CD14-positive monocyte (primary cell): ENCODE data around the gene PDLIM4. TPM values are rescaled to one million over a fixed set of nuclear protein-coding genes. Genes with fewer than 3 reads are reported as not detected.

Experiments used
- DNase-seq, 3 donors: peaks; one replicate each; pipeline ENCODE4 v3.0.0-alpha.2; 2011 to 2022
- H2AFZ ChIP-seq: 2 replicates; pipeline ENCODE4 v1.6.0; 2012; ENCODE audit warnings: mild to moderate bottlenecking, low read depth, low read length, inconsistent platforms; ENCODE audit not compliant: insufficient read depth, poor library complexity, severe bottlenecking
- H3K27ac ChIP-seq, 2 donors: 1 replicate in 1 of 2; 2 replicates in 1 of 2; pipeline ENCODE4 v1.5.1; 2012 to 2013; ENCODE audit warnings: low read length in 2 of 2, control low read depth in 1 of 2, inconsistent platforms in 1 of 2, low read depth in 1 of 2, mild to moderate bottlenecking in 1 of 2
- H3K27me3 ChIP-seq, 2 donors: one replicate each; pipeline versions ENCODE4 v1.6.0 to v1.6.1; 2011 to 2013; ENCODE audit warnings: low read length in 2 of 2; ENCODE audit not compliant: control insufficient read depth in 2 of 2, insufficient read depth in 2 of 2
- H3K36me3 ChIP-seq, 2 donors: replicated peaks in 1 of 2; 1 replicate in 1 of 2; 2 replicates in 1 of 2; pipeline versions ENCODE4 v1.5.1 to v1.6.1; 2012 to 2013; ENCODE audit warnings: low read length in 2 of 2, control low read depth in 1 of 2, inconsistent platforms in 1 of 2, mild to moderate bottlenecking in 1 of 2; ENCODE audit not compliant: insufficient read depth in 2 of 2, control insufficient read depth in 1 of 2
- H3K4me1 ChIP-seq, 2 donors: 1 replicate in 1 of 2; 2 replicates in 1 of 2; pipeline versions ENCODE4 v1.5.1 to v1.6.1; 2012 to 2013; ENCODE audit warnings: low read length in 2 of 2, control low read depth in 1 of 2, inconsistent platforms in 1 of 2, mild to moderate bottlenecking in 1 of 2, moderate library complexity in 1 of 2; ENCODE audit not compliant: insufficient read depth in 2 of 2, control insufficient read depth in 1 of 2
- H3K4me2 ChIP-seq: replicated peaks from 2 replicates; pipeline ENCODE3; 2012; ENCODE audit warnings: low read length, moderate library complexity, mild to moderate bottlenecking; ENCODE audit not compliant: poor library complexity, severe bottlenecking; ENCODE audit errors: extremely low read depth
- H3K4me3 ChIP-seq, 3 experiments: fragments of 200-600 bp in 1 of 3; sonication (generic) in 1 of 3; replicated peaks in 1 of 3; 1 replicate in 2 of 3; 2 replicates in 1 of 3; pipeline ENCODE4 v1.5.1; 2011 to 2013; ENCODE audit warnings: low read length in 3 of 3, mild to moderate bottlenecking in 3 of 3, control low read depth in 2 of 3, low read depth in 2 of 3, inconsistent platforms in 1 of 3, moderate library complexity in 1 of 3
- H3K79me2 ChIP-seq: 2 replicates; pipeline ENCODE4 v1.6.0; 2012; ENCODE audit warnings: mild to moderate bottlenecking, control low read depth, inconsistent platforms, low read length, moderate library complexity; ENCODE audit not compliant: insufficient read depth
- H3K9ac ChIP-seq: 2 replicates; pipeline ENCODE4 v1.6.0; 2017; ENCODE audit warnings: low read length, mild to moderate bottlenecking; ENCODE audit not compliant: insufficient read depth, poor library complexity, severe bottlenecking
- H3K9me3 ChIP-seq, 2 donors: replicated peaks in 1 of 2; 1 replicate in 1 of 2; 2 replicates in 1 of 2; pipeline versions ENCODE4 v1.5.1 to v1.6.1; 2012 to 2013; ENCODE audit warnings: low read length in 2 of 2, control low read depth in 1 of 2; ENCODE audit not compliant: control insufficient read depth in 1 of 2, insufficient read depth in 1 of 2
- H4K20me1 ChIP-seq: 2 replicates; pipeline ENCODE4 v1.6.0; 2012; ENCODE audit warnings: mild to moderate bottlenecking, low read length, control low read depth, moderate library complexity; ENCODE audit not compliant: insufficient read depth
- H3K27ac Mint-ChIP-seq, 7 donors: one replicate each; pipeline ENCODE4 v1.8.0; 2020; ENCODE audit warnings: mild to moderate bottlenecking in 7 of 7, mixed read lengths in 7 of 7, moderate library complexity in 6 of 7, inconsistent platforms in 2 of 7
- H3K27me3 Mint-ChIP-seq, 3 donors: one replicate each; pipeline ENCODE4 v1.8.0; 2021 to 2022; ENCODE audit warnings: low read depth in 3 of 3, mild to moderate bottlenecking in 3 of 3, mixed read lengths in 3 of 3, moderate library complexity in 3 of 3, inconsistent platforms in 1 of 3
- H3K36me3 Mint-ChIP-seq, 2 donors: one replicate each; pipeline ENCODE4 v1.8.0; 2020; ENCODE audit warnings: mixed read lengths in 2 of 2, inconsistent platforms in 1 of 2, mild to moderate bottlenecking in 1 of 2
- H3K4me1 Mint-ChIP-seq: one replicate; pipeline ENCODE4 v1.8.0; 2020; ENCODE audit warnings: mild to moderate bottlenecking, mixed read lengths
- H3K4me3 Mint-ChIP-seq, 2 donors: one replicate each; pipeline ENCODE4 v1.8.0; 2020; ENCODE audit warnings: mild to moderate bottlenecking in 2 of 2, mixed read lengths in 2 of 2, moderate library complexity in 1 of 2
- H3K9me3 Mint-ChIP-seq, 7 donors: one replicate each; pipeline ENCODE4 v1.8.0; 2020 to 2022; ENCODE audit warnings: mixed read lengths in 7 of 7, mild to moderate bottlenecking in 6 of 7, moderate library complexity in 6 of 7, inconsistent platforms in 2 of 7
- CTCF ChIP-seq: fragments of 200-600 bp; IDR thresholded peaks from one replicate; pipeline ENCODE4 v1.8.0; 2022; ENCODE audit warnings: antibody characterized with exemption, mild to moderate bottlenecking
- WGBS: methylation state at CpG from one replicate; pipeline ENCODE4 v1.1.5; 2013; ENCODE audit warnings: missing lambda C conversion rate; ENCODE audit not compliant: insufficient coverage; 5-methylcytosine and 5-hydroxymethylcytosine counted together
- intact Hi-C, 2 donors: fragments of 100-400 bp; cut with micrococcal nuclease; formaldehyde crosslinking; loops; one replicate each; pipeline versions ENCODE4 v1.15.0 to v1.15.1; 2023
- polyA plus RNA-seq, 3 donors: library from polyadenylated mRNA; depleted of rRNA in 1 of 3; unstranded in 2 of 3; stranded (reverse) in 1 of 3; fragments of 300-500 nt in 2 of 3; fragments of >200 nt in 1 of 3; fragmentation: Illumina TruSeq in 2 of 3; gene quantifications; 1 replicate in 2 of 3; 2 replicates in 1 of 3; pipeline ENCODE4 v1.2.3, GENCODE V29; 2012 to 2021

The PDLIM4 gene
- polyA plus RNA-seq, 3 donors: not detected

GRCh38 chr5:132238901-132239500 is 18.5 kb upstream of the PDLIM4 start:
- no peak overlapping the region for H3K4me2 ChIP-seq
- Mint-ChIP-seq H3K4me1 (no peaks in the 10 kb centered on the region), H3K27ac (no peak overlapping the region), H3K9me3 (peaks cover 5 to 16% (median 12%) of the 10 kb centered on the region in 7 donors), H3K27me3 (peaks cover 0 to 5% (median 3%) of the 10 kb centered on the region in 3 donors), H3K4me3 (no peak overlapping the region), H3K36me3 (no peaks in the 10 kb centered on the region)
- WGBS: no CpG with 5 or more reads among the region's 1 CpG
- H4K20me1 ChIP-seq: no peaks in the 10 kb centered on the region
- DNase-seq: no peak
- peaks cover 0 to 9% of the 10 kb centered on the region in 2 donors for H3K9me3 ChIP-seq
- H3K79me2 ChIP-seq: no peaks in the 10 kb centered on the region
- intact Hi-C loops: no loop called here
- TF ChIP-seq CTCF: no peak
- no peak overlapping the region for H3K9ac ChIP-seq
- no peak overlapping the region for H3K4me3 ChIP-seq
- H3K36me3 ChIP-seq: no peaks in the 10 kb centered on the region
- no peaks in the 10 kb centered on the region for H3K4me1 ChIP-seq
- H3K27ac ChIP-seq: no peak overlapping the region
- no peak overlapping the region for H2AFZ ChIP-seq
- no peaks in the 10 kb centered on the region for H3K27me3 ChIP-seq

- no peak for TF ChIP-seq CTCF
- DNase-seq: no peak
- intact Hi-C loops: no loop called here
Observed at GRCh38 chr5:132239776-132240175, 17.7 kb upstream of the PDLIM4 start.

More at GRCh38 chr5:132239776-132240175, 17.7 kb upstream of the PDLIM4 start:
- Histone ChIP-seq H3K4me1 (no peaks in the 10 kb centered on the region), H3K4me2 (no peak overlapping the region), H2AFZ (no peak overlapping the region), H3K27ac (no peak overlapping the region), H3K4me3 (no peak overlapping the region), H3K79me2 (no peaks in the 10 kb centered on the region), H3K9me3 (peaks cover 0 to 11% of the 10 kb centered on the region in 2 donors), H4K20me1 (no peaks in the 10 kb centered on the region), H3K9ac (no peak overlapping the region), H3K36me3 (no peaks in the 10 kb centered on the region), H3K27me3 (no peaks in the 10 kb centered on the region)
- no peak overlapping the region for H3K4me3 Mint-ChIP-seq
- peaks cover 8 to 23% (median 16%) of the 10 kb centered on the region in 7 donors for H3K9me3 Mint-ChIP-seq
- peaks cover 0 to 5% (median 3%) of the 10 kb centered on the region in 3 donors for H3K27me3 Mint-ChIP-seq
- no peaks in the 10 kb centered on the region for H3K4me1 Mint-ChIP-seq
- no peak overlapping the region for H3K27ac Mint-ChIP-seq
- H3K36me3 Mint-ChIP-seq: no peaks in the 10 kb centered on the region
